Esophagus squamous epithelium (tissue), 4 donors: Measurements from ENCODE around the gene PDPN.

ENCODE experiments used
- CTCF ChIP-seq, 6 experiments: fragments of 450-650 bp in 4 of 6; fragments of 200-600 bp in 2 of 6; sonication (generic) in 2 of 6; IDR thresholded peaks; one replicate each; pipeline ENCODE4 v1.5.1; 2016 to 2019; ENCODE audit warnings: antibody characterized with exemption in 6 of 6, mild to moderate bottlenecking in 4 of 6, moderate library complexity in 4 of 6
- POLR2A ChIP-seq, 4 donors: fragments of 450-650 bp; IDR thresholded peaks; one replicate each; pipeline ENCODE4 v1.6.1; 2017; ENCODE audit warnings: antibody characterized with exemption in 4 of 4, mild to moderate bottlenecking in 4 of 4, moderate library complexity in 3 of 4

DNA sequence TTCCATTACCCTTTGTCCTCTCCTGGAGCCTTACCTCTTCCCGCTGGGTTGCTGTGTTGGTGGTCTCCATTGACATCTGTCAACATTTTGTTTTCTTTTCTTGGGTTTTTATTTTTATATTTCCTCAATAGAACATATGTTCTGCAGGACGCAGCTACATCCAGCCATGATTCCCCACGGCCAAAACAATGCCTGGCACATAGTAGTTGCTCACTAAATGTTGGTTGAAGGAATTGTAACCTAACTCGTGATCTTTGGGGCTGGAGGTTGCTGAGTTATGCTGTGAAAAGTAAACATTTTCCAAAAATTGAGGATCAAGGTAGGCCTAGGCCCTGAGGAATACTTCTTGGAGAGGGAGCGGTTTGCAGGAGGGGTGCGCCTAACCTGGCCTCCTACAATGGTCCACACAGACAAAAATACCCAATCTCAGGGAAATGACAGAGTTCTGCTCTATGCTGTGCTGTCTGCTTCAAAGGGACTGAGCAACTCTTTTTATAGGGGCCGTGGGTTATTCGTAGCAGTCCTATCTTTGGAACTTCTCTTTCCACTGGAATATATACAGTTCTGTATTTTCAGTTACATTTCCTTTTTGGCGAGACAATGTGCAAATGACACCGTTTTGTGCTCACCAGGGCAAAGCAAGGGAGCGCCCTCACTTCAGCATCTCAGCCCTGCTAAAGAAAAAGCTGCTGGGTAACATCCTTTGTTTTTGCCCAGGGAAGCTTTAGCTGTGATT is 1.4 kb downstream of the PDPN start:
- no peak for TF ChIP-seq CTCF (IDR thresholded peaks at IDR 0.05)
- TF ChIP-seq POLR2A (IDR thresholded peaks at IDR 0.05), result no peak
